ENCODE results near the gene PRKN. TPM values are rescaled to one million over a fixed set of nuclear protein-coding genes. Genes with fewer than 3 reads are reported as not detected.

Gene PRKN
- total RNA-seq, 1 experiment from 2014 or later, result 2.0 TPM

- Histone ChIP-seq H4K20me1 (ENCODE audit: control insufficient read depth, insufficient read depth, insufficient read length) (no peaks in the 10 kb centered on the region), H4K91ac (ENCODE audit: insufficient read length, low read depth, low read length) (no peak overlapping the region), H4K8ac (replicated peaks; ENCODE audit: insufficient read length, low read depth, low read length) (no peak overlapping the region), H2BK5ac (ENCODE audit: insufficient read length, low read length) (no peak overlapping the region), H3K9ac (ENCODE audit: extremely low read depth, insufficient read length, low read length) (no peak overlapping the region), H2BK15ac (ENCODE audit: low read depth, low read length) (no peak overlapping the region), H3K4ac (ENCODE audit: low read depth, low read length) (no peak overlapping the region), H3K14ac (ENCODE audit: insufficient read depth, low read length) (no peak overlapping the region), H3T11ph (ENCODE audit: low read length) (no peak overlapping the region), H3K27ac (ENCODE audit: insufficient read length, low read depth, low read length) (no peak overlapping the region), H4K5ac (ENCODE audit: insufficient read length, low read depth, low read length) (no peak overlapping the region), H3K9me3 (ENCODE audit: control insufficient read depth, low read depth, low read length) (no peaks in the 10 kb centered on the region), H2AK5ac (ENCODE audit: insufficient read length, low read length) (no peak overlapping the region), H3K27me3 (ENCODE audit: insufficient read depth, low read length) (no peaks in the 10 kb centered on the region), H3K23me2 (ENCODE audit: insufficient read length, low read depth, low read length, poor library complexity, severe bottlenecking) (no peaks in the 10 kb centered on the region), H3K23ac (ENCODE audit: insufficient read length, low read depth, low read length) (no peak overlapping the region), H3K4me2 (ENCODE audit: insufficient read depth, insufficient read length, low read length) (no peak overlapping the region), H3K79me1 (ENCODE audit: insufficient read depth, low read depth, low read length, poor library complexity, severe bottlenecking) (no peaks in the 10 kb centered on the region), H3K4me1 (ENCODE audit: insufficient read depth, low read length) (no peaks in the 10 kb centered on the region), H2BK20ac (ENCODE audit: low read depth, low read length, poor library complexity, severe bottlenecking) (no peak overlapping the region), H3K56ac (ENCODE audit: insufficient read length, low read depth, low read length) (no peak overlapping the region), H2BK120ac (ENCODE audit: low read depth, low read length, poor library complexity, severe bottlenecking) (no peak overlapping the region), H2AFZ (ENCODE audit: low read length) (no peak overlapping the region), H3K18ac (ENCODE audit: insufficient read length, low read depth, low read length) (no peak overlapping the region), H2BK12ac (ENCODE audit: insufficient read length, low read depth, low read length) (no peak overlapping the region), H3K79me2 (ENCODE audit: insufficient read depth, low read length) (no peaks in the 10 kb centered on the region)
- Mint-ChIP-seq H3K27me3 (ENCODE audit: low read depth) (no peaks in the 10 kb centered on the region; the same call in 1 of the 2 replicates), H3K36me3 (ENCODE audit: insufficient read depth in 1 of 3, low read depth in 3 of 3) (peaks cover 0 to 7% (median 2%) of the 10 kb centered on the region in 3 experiments; a peak in 4 of 7 replicates), H3K4me1 (peaks cover 10 to 16% of the 10 kb centered on the region in 2 experiments), H3K27ac (no peak overlapping the region), H3K9me3 (peaks cover 3 to 5% of the 10 kb centered on the region in 2 experiments; a peak in 4 of 5 replicates), H3K4me3 (no peak overlapping the region)
- no CpG with 5 or more reads among the region's 2 CpGs for WGBS (ENCODE audit: extremely low coverage, insufficient read length, low lambda C conversion rate)
- TF ChIP-seq CTCF (conservative IDR thresholded peaks at IDR 0.05), result no peak
- DNase-seq, result no peak
Observed at GRCh38 chr6:162721404-162721687, 6.2 kb downstream of the PRKN start.
